Stimulated activated CD4-positive, alpha-beta T cell treated with anti-CD3 and anti-CD28 coated beads, Interleukin-2, amount 100 ng/mL, for 4 hours (primary cell): ENCODE data around the gene EVI2B.
"Not testable (repeated sequence)": the region's sequence is repeated elsewhere in the genome, so short reads cannot be mapped to it uniquely, and the experiment has no call there.

Source experiments
- DNase-seq: peaks from one replicate; pipeline ENCODE4 v3.0.0-alpha.2; 2020; ENCODE audit warnings: low read depth

The EVI2B gene, protein sequence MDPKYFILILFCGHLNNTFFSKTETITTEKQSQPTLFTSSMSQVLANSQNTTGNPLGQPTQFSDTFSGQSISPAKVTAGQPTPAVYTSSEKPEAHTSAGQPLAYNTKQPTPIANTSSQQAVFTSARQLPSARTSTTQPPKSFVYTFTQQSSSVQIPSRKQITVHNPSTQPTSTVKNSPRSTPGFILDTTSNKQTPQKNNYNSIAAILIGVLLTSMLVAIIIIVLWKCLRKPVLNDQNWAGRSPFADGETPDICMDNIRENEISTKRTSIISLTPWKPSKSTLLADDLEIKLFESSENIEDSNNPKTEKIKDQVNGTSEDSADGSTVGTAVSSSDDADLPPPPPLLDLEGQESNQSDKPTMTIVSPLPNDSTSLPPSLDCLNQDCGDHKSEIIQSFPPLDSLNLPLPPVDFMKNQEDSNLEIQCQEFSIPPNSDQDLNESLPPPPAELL

GRCh38 chr17:31313982-31314781, at the start of gene EVI2B:
TSS of gene EVI2B (minus strand) at chr17:31314054. CDS start at chr17:31305609, 8,445 bp downstream.
- no peak for DNase-seq

DNA sequence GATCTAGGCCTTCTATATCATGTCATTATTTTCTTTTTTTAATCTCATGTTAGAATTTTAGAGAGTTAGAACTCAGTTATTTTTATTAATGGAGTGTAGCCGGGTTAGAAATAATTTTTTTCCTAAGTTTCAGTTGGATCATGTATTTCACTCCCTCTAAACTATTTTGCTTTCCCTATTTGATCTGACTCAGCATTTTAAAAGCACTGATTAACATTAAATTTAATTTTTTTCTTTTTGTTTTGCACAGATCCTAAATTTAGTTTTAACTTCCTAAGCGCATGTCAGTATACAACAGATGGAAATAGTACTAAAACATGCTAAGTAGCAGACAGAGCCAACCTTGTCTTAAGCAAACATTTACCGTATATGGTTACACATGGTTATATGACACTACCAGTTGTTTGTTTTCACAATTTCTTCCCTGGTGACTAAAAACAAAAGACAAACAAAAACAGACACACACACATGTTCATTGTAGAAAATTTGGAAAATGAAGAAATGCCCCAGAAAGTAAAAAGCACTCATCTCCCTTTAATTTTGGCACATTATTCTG, 44.1 kb upstream of the EVI2B start:
- no peak for DNase-seq

GRCh38 chr17:31357091-31357490, 43.2 kb upstream of the EVI2B start:
- DNase-seq = no peak

GRCh38 chr17:31355935-31356334, 42.1 kb upstream of the EVI2B start:
- no peak for DNase-seq

DNA sequence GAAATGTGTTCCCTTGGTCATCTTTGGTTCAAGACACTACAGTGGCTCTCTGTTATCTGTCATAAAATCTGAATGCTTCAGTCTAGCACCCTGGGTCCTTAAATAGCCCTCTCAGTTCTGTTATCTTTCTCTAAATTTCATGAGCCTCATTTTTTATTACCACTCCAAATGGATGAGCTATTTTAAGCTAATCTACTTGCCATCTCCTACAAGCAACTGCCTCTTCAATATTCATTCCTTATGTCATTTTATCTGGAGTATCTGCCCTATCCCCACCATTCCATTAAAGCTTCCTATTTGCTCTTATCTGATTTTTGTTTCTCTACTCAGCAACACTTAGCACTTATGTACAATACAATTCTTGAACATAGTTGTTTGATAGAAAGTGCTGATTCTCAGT, 35.6 kb upstream of the EVI2B start:
- no peak for DNase-seq

- not testable (repeated sequence) for DNase-seq
Observed at GRCh38 chr17:31345191-31345747, 31.4 kb upstream of the EVI2B start.

- no peak for DNase-seq
Observed at GRCh38 chr17:31339906-31340661, 26.2 kb upstream of the EVI2B start.

DNA sequence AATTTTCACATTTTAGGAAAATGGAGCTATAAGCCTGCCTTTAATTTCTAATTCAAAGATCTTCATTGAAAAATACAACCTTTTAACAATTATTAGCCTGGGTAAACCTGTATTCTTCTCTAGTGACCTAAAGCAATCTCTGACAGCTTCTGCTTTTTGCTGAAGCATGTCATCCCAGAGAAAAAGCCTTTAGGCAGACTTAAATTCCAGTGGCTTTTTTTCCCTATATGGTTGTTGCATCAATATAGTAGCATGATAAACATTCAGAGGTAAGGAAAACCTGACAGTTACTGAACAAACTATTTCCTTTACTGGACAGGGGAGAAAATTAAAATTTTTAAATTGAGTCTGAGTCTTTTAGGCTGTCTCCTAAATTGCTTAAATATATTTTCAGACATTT, 15.4 kb upstream of the EVI2B start:
- no peak for DNase-seq

DNA sequence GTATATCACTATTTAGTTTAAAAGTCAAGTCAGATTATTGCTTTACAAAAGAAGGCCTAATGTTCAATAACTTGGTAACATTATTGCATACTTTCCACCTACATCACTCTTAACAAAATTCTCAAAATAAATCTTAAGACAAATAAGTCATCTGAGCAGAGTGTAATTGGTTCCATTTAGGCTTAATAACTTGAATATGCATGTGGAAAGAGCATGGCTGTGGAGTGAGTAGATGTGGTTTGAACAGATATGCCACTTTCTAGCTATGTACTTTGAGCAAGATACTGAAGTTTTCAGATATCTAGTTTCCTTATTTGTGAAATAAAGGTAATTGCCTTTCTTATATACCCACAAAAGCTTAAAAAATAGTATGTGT, 14.3 kb upstream of the EVI2B start:
- DNase-seq = no peak

DNA sequence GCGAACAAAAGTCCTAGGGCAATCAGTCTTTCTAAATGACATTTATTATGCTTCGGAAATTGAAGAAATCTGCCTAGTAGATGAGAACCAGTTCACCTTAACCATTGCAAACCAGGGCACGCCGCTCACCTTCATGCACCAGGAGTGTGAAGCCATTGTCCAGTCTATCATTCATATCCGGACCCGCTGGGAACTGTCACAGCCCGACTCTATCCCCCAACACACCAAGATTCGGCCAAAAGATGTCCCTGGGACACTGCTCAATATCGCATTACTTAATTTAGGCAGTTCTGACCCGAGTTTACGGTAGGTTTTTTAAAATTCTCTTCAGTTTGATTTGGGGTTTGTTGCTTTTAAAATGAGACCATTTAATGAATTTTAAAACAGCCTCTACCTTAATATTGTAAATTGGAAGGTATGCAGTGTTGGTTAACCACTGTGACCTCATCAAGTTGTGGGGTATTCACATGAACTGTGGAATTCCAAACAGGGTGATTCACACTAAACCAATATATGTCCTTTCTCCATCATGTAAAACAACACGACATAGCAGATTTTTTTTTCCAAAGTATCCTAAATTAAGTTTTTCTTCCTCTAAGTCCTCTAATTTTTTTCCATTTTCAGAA, 13.8 kb upstream of the EVI2B start:
- no peak for DNase-seq

- no peak for DNase-seq
Observed at GRCh38 chr17:31323551-31323950, 9.7 kb upstream of the EVI2B start.

DNA sequence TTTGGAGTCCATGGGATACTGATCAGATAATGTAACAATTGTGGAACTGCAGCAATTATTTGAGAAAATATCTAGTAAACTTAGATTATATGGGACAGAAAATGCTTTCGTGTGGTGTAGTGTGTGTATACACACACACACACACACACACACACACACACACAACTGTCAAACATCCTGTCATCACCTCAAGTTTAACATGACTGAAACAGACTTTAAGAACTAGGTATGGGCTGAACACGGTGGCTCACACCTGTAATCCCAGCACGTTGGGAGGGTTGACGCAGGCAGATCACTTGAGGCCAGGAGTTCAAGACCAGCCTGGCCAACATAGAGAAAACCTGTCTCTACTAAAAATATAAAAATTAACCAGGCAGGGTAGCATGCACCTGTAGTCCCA, 8.1 kb upstream of the EVI2B start:
- DNase-seq = no peak

GRCh38 chr17:31321481-31321880, 7.6 kb upstream of the EVI2B start, which contains the start of gene EVI2A:
TSS of gene EVI2A (minus strand) at chr17:31321622. CDS start at chr17:31319013, 2,609 bp downstream.
- peak; percentile 75 for DNase-seq

DNA sequence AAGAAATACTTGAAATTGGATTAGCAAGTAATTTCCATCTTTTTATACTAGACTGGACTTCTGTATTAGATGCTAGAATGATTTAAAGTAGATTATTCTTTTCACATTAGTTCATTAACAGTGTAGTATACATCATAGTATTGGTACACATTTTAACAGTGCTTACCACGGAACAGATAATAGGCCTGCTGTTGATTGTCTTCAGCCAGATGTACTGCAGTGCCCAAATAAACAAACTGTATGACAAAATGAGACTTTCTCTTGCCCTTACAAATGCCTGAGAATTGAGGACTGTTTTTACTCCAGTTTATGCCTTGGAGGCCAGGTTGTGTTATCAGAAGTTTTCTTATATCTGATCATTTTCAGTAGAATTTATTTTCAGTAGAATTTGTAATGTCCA, 6.9 kb upstream of the EVI2B start:
- no peak for DNase-seq

GRCh38 chr17:31320241-31320640, 6.4 kb upstream of the EVI2B start:
- no peak for DNase-seq

DNA sequence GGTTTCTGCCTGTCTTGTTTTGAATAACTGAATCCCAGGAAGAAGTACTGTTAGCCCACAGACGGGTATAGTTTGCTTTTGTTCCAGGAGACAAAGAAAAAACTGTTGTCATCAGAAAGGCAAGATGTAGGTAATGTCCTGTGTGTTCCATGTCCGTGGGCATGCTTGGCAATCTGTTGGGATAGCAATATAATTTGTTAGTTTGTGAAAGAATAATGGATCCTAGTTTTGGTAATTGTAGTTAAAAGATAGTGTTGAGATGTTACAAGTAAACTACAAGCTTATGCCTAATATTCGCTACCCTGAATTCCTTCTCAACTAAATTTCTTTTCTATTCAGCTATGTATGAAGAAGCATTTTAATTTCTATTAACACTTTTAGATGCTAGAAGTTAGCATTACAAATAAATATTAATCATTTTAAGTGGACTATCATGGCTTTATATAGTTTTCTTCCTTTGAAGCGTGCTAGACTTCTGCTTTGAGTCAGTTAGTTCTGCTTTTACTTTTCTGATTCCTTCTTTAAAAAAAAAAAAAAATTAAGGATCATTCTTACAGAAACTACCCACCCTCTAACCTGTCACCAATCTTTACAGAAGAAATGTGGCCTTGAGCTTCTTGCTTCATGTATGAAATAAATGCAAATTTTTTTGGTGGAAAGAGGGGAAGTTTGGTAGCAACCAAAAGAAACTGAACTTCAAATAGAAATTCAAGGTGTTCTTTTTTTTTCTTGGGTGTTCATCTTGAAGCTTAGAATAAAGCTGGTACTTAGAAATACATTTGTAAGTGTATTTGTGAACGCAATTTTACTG, 5.2 kb upstream of the EVI2B start:
- DNase-seq = no peak

GRCh38 chr17:31318298-31318801, 4.5 kb upstream of the EVI2B start:
- no peak for DNase-seq

GRCh38 chr17:31314782-31315100, 887 bp upstream of the EVI2B start:
- DNase-seq = no peak

DNA sequence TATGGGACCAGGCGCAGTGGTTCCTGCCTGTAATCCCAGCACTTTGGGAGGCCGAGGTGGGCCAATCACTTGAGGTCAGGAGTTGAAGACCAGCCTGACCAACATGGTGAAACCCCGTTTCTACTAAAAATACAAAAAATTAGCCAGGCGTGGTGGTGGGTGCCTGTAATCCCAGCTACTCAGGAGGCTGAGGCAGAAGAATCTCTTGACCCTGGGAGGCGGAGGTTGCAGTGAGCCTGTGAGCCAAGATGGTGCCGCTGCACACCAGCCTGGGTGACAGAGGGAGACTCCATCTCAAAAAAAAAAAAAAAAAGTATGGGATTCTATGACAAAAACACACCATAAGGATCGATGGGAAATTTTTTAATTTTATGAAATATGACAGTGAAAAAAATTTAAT, 1.6 kb downstream of the EVI2B start:
- not testable (repeated sequence) for DNase-seq

DNA sequence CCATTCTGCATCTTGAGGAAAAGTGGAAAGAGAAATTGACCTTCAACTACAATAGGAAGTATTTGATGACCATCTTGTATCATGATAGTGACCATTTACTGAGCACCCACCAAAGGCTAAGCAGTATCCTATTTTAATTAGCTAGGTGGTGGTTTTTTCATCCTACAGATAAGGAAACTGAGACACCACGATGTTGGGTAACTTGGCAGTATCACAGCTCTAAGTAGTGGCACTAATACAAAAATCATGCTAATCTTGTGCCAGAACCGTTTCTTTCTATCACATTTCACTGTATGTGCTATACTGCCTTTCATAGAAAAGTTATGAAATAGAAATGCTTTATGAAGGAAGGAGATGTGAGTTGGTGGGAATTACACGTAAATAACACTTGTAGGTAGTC, 2.3 kb downstream of the EVI2B start:
- no peak for DNase-seq
